NCI-H146 treated with DMSO at 0.1 percent for 48 hours (cell line): ENCODE data around the gene XIRP2.

ENCODE experiments used
- DNase-seq: peaks from one replicate; lab custom pipeline; 2025; ENCODE audit not compliant: unreplicated experiment; lab: John Stamatoyannopoulos, UW

The XIRP2 gene

DNA sequence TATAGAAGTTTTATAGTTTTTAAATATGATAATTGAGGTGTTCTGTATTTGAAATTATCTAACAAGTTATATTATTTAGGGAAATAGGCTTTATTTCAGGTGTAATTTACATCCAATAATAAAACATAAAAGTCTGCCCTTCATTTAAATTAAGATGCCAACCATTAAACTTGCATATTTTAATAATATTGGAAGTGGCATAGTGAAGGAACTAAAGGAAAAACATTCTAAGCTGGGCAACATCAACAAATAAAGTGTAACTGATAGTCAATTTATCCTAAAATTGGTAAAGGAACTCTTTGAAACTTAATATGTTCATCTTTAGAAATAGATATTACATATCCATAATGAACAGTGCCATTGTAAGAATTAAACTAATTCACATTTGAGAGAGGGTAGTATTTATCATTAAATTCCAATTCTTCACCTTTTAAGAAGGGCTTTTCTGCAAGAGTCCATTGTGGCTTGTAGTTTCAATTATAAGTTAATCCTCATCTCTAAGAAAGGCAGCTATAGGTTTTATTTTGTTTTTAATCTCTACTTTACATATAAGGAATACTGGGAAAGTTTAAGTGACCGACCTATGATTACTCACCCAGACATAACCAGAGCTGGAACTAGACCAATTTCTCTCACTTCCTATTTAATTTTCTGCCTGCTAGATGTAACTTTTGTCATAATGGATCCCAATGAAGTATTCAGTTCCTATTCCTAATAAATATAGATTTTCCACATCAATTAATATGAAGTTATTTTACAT is 401.6 kb downstream of the XIRP2 start:
- no peak for DNase-seq

GRCh38 chr2:167292430-167293171 is 404.3 kb downstream of the XIRP2 start, which contains the start of gene B3GALT1:
Gene B3GALT1 (plus strand): TSS chr2:167293001.
- peak; percentile 60 for DNase-seq

DNA sequence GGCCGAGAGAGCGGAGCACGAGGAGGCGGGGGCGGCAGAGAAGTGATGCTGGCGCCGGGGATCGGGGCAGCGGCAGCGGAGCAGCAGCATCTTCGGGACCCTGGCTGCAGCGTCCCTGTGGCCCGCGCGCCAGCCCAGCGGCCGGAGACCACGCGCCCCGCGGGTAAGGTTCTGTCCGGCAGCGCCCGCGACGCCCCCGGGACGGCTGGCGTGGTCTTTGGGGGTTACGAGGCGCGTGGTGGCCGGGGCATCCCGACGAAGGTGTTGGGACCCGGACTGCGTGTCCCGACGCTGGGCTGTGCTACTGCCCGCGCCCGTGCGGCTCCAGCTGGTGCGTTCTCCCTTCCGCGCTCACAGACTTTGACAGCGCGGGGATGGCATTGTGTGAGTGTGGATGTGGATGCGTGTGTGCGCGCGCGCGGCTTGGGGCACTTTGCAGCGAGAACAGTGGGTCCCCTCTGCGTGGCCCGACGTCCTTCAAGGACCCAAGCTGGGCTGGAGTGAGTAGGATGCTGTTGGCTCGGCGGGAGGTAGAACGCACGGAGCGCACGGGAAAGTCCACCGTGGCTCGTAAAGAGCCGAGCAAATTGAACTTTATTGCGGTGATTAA is 405.0 kb downstream of the XIRP2 start:
- no peak for DNase-seq

DNA sequence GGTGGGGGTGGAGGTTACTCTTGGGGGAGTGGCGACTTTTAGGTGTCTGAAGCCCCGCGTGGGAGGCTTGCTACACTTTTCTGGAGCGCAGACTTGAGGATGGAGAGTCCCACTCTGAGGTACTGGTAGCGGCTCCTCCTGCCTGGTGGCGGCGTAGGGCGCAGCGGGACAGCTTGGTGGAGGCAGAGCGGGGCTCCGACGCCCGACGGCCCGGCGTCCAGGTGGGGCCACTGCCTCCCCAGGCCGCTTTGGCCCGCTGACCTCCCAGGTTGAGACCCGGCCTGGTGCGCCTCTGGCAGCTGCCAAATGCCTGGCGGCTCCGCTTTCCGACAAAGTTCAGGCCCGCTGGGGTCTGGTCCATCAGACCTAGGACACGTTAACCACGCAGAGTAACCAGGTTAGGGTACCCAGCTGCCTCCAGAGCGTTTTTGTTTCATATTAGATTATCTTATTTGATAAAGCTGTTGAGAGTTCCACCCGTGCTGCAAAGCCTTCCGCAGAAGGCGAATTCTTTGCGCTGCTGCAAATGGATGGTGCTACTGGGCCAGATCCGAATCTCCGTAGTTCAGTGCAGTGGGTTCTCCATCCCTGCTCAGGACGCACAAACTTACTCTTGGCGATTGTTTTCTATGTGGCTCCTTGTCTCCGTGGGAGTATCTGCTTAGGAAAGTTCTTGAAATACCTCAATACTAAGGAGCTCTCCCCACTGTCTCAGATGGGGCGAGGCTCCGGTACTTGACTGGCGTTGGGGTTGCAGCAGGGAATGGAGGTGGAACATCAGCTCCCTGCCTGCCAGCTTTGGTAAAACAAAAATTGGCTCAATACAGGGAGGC is 405.9 kb downstream of the XIRP2 start:
- DNase-seq: no peak

- no peak for DNase-seq
Observed at GRCh38 chr2:167294776-167295140, 406.5 kb downstream of the XIRP2 start.

- no peak for DNase-seq
Observed at GRCh38 chr2:167297292-167297691, 409.0 kb downstream of the XIRP2 start.

GRCh38 chr2:167298017-167298416 is 409.7 kb downstream of the XIRP2 start:
- no peak for DNase-seq
